HUES6 (cell line): ENCODE data around the gene LEMD2.

ENCODE experiments used
- H3K27ac ChIP-seq: 2 replicates; pipeline ENCODE4 v1.7.0; 2013; ENCODE audit warnings: low read depth, mild to moderate bottlenecking, low read length, inconsistent platforms
- H3K27me3 ChIP-seq: 2 replicates; pipeline ENCODE4 v1.6.1; 2013; ENCODE audit warnings: low read length; ENCODE audit not compliant: control insufficient read depth, insufficient read depth
- H3K36me3 ChIP-seq: 2 replicates; pipeline ENCODE4 v1.6.1; 2013; ENCODE audit warnings: low read length; ENCODE audit not compliant: control insufficient read depth, insufficient read depth
- H3K4me1 ChIP-seq: 2 replicates; pipeline ENCODE4 v1.6.1; 2013; ENCODE audit warnings: low read length; ENCODE audit not compliant: control insufficient read depth, insufficient read depth
- H3K4me3 ChIP-seq: 2 replicates; pipeline ENCODE4 v1.5.1; 2013; ENCODE audit warnings: low read depth, low read length
- H3K9ac ChIP-seq: one replicate; pipeline ENCODE4 v1.6.1; 2013; ENCODE audit warnings: mild to moderate bottlenecking, low read length
- H3K9me3 ChIP-seq: 2 replicates; pipeline ENCODE4 v1.6.1; 2013; ENCODE audit warnings: low read depth, low read length; ENCODE audit not compliant: control insufficient read depth, insufficient read depth

Gene LEMD2

DNA sequence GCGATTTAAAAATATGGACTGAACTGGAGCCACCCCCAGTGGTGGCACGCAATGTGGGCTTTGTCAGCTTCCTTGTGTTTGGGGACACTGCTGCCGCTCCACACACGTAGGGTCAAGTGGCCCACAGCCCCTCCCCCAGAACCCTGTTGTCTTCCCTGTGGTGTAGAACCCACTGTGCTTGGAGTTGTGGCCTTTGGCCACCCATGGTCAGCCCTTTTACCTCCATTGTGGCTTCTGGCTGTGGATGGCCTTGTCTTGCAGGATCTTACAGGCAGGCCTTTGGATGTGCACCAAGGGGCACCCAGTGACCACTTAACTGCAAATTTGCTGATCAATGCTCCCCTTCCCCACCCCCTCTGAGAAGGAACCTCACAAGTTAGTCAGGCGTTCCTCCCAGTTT lies 2.0 kb upstream of the LEMD2 start:
- H3K36me3 ChIP-seq, result peaks cover 5% of the 10 kb centered on the region; the same call in 1 of the 2 replicates
- H3K9ac ChIP-seq, result no peak overlapping the region
- H3K4me1 ChIP-seq, result peaks cover 78% of the 10 kb centered on the region
- H3K4me3 ChIP-seq, result no peak overlapping the region
- H3K27me3 ChIP-seq, result no peaks in the 10 kb centered on the region
- H3K27ac ChIP-seq, result no peak overlapping the region
- H3K9me3 ChIP-seq, result no peaks in the 10 kb centered on the region

DNA sequence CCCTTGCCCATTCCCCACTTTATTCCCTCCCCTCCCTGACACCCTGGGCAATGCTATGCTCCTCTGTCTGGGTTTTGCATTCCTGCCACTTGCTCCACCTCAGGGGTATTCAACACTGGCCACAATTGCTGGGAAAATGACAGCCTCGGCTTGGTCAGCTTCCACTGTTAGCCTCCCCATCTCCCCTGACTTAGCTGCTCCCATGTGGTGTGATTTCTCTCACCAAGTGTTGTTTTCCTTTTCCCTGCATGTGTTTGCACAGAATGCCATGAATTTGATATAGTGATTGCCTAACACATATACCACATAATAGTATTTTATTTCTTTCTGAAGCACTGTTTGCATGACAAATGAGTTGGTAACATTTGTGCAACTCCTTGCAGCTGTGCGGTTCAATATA lies 1.4 kb upstream of the LEMD2 start:
- H3K4me1 ChIP-seq, result peaks cover 80% of the 10 kb centered on the region
- H3K36me3 ChIP-seq, result peaks cover 5% of the 10 kb centered on the region; the same call in 1 of the 2 replicates
- no peak overlapping the region for H3K27ac ChIP-seq
- no peaks in the 10 kb centered on the region for H3K27me3 ChIP-seq
- H3K9me3 ChIP-seq, result no peaks in the 10 kb centered on the region
- H3K4me3 ChIP-seq, result no peak overlapping the region
- H3K9ac ChIP-seq, result no peak overlapping the region

DNA sequence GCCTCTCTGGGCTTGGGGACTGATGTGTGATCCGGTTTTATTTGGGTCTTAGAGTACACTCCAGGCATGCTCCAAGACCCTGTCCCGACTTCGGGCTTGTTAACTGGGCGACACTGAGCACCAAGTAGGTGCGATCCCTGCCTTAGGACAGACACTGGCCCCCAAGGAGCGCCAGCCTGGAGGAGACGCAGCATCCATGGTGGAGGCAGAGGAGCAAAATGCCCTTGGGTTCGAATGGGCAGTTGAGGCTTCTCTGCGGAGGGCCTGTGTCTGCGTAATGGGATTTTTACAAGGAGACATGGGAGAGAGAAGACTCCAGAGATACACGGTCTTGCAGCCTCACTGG lies 593 bp upstream of the LEMD2 start:
- Histone ChIP-seq H3K9ac (peak overlapping the region; percentile 43), H3K4me3 (peak overlapping the region; percentile 86), H3K9me3 (no peaks in the 10 kb centered on the region), H3K4me1 (peaks cover 80% of the 10 kb centered on the region), H3K27ac (peak overlapping the region; percentile 93), H3K36me3 (peaks cover 12% of the 10 kb centered on the region), H3K27me3 (no peaks in the 10 kb centered on the region)

DNA sequence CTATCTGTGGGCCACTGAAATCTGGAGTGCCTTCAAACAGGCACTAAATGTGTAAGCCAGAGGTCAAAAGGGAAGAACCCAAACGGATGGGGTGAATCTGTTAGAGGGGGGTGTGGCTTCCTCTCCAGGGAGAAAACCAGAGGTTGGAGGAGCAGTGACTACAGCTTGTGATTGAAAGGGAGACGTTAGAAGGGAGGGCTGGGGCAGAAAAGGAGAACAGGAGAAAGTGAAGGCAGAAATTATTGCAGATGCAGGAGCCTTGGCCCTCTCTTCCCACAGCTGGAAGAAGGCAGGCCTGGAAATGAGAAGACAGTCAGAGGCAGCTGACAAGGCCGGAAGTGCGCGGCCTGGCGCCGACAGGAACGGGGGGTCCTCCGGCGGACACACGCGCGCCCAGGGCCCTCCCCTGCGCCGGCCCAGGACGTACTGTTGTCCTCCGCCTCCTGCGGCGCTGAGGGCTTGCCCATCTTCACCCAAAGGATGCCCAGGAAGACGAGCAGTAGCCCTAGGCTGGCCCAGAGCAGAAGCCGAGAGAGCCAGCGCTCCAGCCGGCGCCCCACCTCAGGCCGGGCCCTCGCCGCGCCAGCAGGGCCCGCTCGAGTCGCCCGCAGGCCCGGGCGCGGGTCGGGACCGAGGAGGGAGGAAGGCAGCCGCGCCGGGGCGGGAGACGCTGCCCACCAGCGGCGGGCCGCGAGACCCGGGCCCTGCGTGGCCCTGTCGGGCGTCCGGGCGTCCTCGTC lies 806 bp downstream of the LEMD2 start:
- H3K27me3 ChIP-seq, result no peaks in the 10 kb centered on the region
- peaks cover 70% of the 10 kb centered on the region for H3K4me1 ChIP-seq
- peaks cover 25% of the 10 kb centered on the region for H3K36me3 ChIP-seq
- peak overlapping the region; percentile 95 for H3K9ac ChIP-seq
- H3K27ac ChIP-seq, result peak overlapping the region; percentile 93; the same call in 1 of the 2 replicates
- peak overlapping the region; percentile 86 for H3K4me3 ChIP-seq
- H3K9me3 ChIP-seq, result no peaks in the 10 kb centered on the region

DNA sequence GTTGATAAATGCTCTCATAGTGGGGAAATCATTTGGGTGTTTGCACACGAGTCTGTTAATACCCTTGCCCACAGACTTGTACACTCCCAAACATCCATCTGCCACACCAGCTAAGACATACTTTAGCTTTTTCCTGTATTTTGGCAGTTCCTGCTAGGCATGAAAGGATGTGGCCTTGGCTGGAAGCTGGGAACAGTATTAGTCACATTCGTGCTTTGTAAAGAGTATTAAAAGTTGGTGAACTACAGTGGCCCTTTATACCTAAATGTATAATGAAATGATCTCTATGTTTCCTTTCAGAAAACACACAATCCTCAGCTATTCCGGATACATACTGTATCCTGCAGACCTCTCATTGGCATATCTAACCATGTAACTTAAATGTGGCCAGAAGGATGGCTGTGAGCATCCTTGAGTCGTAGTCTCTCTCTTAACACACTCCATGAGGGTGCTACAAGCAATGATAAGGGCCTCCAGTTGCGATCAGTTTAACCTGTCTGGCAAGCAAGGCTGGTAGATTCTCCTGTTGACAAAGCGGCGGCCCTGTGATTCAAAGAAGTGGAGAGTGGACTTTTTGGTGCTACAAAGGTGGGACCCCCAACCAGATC lies 1.5 kb downstream of the LEMD2 start:
- peaks cover 32% of the 10 kb centered on the region for H3K36me3 ChIP-seq

DNA sequence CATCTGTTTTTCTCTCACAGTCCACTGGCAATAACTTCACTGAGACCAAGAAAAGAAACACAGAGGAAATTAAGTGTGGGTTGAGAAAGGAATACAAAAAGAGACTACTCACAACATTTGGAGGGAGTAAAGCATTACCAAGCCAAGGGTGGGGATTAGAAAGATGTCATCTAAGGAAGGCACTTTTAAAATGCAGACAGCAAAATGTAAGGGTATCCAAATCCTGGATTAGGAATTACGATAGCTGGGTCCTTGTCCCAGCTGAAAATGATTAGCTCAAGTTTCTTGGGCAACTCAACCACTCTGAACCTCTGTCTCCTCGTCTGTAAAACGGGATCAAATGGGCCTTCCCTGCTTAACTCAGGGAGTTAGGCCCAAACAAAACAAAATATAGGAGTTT lies 2.2 kb downstream of the LEMD2 start:
- peaks cover 37% of the 10 kb centered on the region for H3K36me3 ChIP-seq
- H3K27ac ChIP-seq, result peak overlapping the region; percentile 54; the same call in 1 of the 2 replicates
- peak overlapping the region; percentile 86; the same call in 1 of the 2 replicates for H3K4me3 ChIP-seq
- no peaks in the 10 kb centered on the region for H3K27me3 ChIP-seq
- no peak overlapping the region for H3K9ac ChIP-seq
- H3K9me3 ChIP-seq, result no peaks in the 10 kb centered on the region
- H3K4me1 ChIP-seq, result peaks cover 74% of the 10 kb centered on the region

More for the DNA sequence above, 1.5 kb downstream of the LEMD2 start:
- H3K9ac ChIP-seq, result peak overlapping the region; percentile 95
- peak overlapping the region; percentile 86 for H3K4me3 ChIP-seq
- H3K9me3 ChIP-seq, result no peaks in the 10 kb centered on the region
- peaks cover 67% of the 10 kb centered on the region for H3K4me1 ChIP-seq
- no peaks in the 10 kb centered on the region for H3K27me3 ChIP-seq
- no peak overlapping the region for H3K27ac ChIP-seq

DNA sequence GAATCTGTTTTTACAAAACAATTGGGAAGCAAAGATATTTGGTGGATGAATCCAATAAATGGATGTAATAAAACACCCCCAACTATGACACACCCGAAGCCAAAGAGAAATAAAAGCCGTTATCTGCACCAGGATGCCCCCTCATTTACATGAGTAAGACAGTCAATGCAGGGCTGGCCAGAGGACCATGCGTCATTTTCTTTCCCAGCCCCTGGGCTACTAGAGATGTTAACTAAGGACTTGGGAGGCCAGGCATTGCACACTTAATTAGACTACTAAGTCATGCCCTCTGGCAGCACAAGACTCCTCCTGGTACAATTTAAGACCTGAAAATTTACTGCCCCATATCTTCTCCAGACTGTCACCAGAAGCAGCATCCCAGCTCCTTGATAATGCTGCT lies 3.2 kb downstream of the LEMD2 start:
- peak overlapping the region; percentile 23; the same call in 1 of the 2 replicates for H3K27ac ChIP-seq
- peak overlapping the region; percentile 19; the same call in 1 of the 2 replicates for H3K4me3 ChIP-seq
- peaks cover 42% of the 10 kb centered on the region for H3K36me3 ChIP-seq
- no peaks in the 10 kb centered on the region for H3K27me3 ChIP-seq
- H3K9ac ChIP-seq, result no peak overlapping the region
- no peaks in the 10 kb centered on the region for H3K9me3 ChIP-seq
- peaks cover 74% of the 10 kb centered on the region for H3K4me1 ChIP-seq

DNA sequence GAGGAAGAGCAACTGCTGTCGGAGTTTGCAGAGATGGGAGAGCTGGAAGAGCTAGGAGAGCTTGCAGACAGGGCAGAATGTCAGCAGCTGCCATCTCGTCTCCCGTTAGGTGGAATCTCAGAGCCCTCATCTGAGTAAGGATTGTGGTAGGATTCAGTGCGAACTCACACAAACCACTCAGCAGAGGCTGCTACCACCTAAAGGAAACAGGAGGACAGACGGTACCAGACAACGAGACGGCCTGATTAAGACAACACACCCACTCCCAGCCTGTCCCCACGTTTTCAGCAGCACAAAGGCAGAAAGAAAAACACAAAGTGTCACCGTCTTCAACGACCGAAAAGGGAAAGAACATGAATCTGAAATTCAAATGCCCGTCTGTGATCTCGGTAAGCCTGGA lies 4.1 kb downstream of the LEMD2 start:
- peaks cover 76% of the 10 kb centered on the region for H3K4me1 ChIP-seq
- H3K27ac ChIP-seq, result peak overlapping the region; percentile 23; the same call in 1 of the 2 replicates
- H3K4me3 ChIP-seq, result no peak overlapping the region
- H3K9me3 ChIP-seq, result no peaks in the 10 kb centered on the region
- H3K36me3 ChIP-seq, result peaks cover 52% of the 10 kb centered on the region
- H3K9ac ChIP-seq, result peak overlapping the region; percentile 40
- H3K27me3 ChIP-seq, result no peaks in the 10 kb centered on the region

DNA sequence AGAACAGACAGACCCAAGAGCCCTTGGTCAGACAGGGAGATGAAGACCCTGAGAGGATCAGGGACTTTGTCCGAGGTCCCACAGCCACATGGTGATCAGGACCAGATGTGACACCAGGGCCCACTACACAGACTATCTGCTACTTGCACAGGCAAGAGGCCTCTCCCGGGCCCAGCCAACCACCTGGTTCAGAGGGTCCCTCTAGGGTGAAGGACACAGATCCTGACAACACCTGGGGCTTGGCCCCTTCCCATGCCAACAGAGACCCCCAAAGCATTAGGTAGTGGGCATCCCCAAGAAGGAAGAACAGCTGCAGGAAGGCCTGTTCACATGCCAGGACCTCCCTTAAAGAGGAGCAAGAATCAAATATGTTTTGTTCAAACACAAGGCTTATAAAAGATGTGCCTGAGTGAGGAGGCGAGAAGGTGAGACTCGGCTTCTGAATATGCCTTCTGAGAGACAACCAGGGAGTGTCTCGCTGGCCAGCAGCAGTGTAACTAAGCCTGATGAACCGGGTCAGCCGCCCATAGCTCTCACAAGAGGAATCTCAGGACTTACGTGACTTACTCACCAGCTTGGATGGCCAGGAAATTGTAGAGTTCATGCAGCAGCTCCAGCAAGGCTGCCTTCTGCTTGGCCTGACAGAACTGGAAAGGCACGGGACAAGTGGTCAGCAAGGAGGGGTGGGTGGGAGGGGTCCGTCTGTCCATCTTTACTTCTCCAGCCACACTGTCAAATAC lies 5.0 kb downstream of the LEMD2 start:
- Histone ChIP-seq H3K4me3 (no peak overlapping the region), H3K9ac (no peak overlapping the region), H3K27me3 (no peaks in the 10 kb centered on the region), H3K27ac (no peak overlapping the region), H3K36me3 (peaks cover 60% of the 10 kb centered on the region), H3K9me3 (no peaks in the 10 kb centered on the region), H3K4me1 (peaks cover 77% of the 10 kb centered on the region)

DNA sequence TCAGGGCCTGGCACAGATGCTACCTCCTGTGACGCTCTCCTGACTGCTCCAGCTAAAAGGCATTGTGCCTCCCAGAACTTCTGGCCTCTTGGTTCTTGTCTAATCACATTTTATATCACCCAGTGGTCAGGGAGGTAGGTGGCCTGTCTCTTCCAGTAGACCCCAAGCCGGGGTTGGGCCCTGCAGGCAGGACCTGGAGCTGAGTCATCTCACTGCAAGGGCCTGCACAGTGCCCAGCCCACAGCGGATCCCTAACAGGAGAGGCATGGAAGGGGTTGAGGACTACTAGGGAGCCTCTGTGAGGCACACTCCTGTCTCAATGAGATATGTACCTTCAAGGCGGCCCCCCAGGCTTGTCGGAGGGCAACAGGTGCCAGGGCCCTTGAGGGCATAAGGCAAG lies 6.4 kb downstream of the LEMD2 start:
- Histone ChIP-seq H3K27me3 (no peaks in the 10 kb centered on the region), H3K27ac (peak overlapping the region; percentile 92), H3K36me3 (peaks cover 74% of the 10 kb centered on the region), H3K9me3 (no peaks in the 10 kb centered on the region), H3K9ac (peak overlapping the region; percentile 73), H3K4me1 (peaks cover 81% of the 10 kb centered on the region), H3K4me3 (no peak overlapping the region)
